Loucy (cell line): Measurements from ENCODE around the gene CMTR1.
A peak's percentile ranks its signal among the peaks of the same experiment; 100 is the strongest.

ENCODE experiments used
- H2AFZ ChIP-seq: fragments of 200-600 bp; sonication (generic); 2 replicates; pipeline ENCODE4 v1.6.0; 2016; ENCODE audit warnings: antibody characterized with exemption, mild to moderate bottlenecking, low read length, moderate library complexity
- H3F3A ChIP-seq: fragments of 200-600 bp; 2 replicates; pipeline ENCODE4 v1.6.0; 2016; ENCODE audit warnings: antibody characterized with exemption, low read depth, mild to moderate bottlenecking
- H3K27me3 ChIP-seq: fragments of 200-600 bp; sonication (generic); 2 replicates; pipeline ENCODE4 v1.6.1; 2014; ENCODE audit warnings: low read length, mild to moderate bottlenecking; ENCODE audit not compliant: insufficient read depth, poor library complexity, severe bottlenecking
- H3K36me3 ChIP-seq: fragments of 200-600 bp; sonication (generic); 2 replicates; pipeline ENCODE4 v1.6.1; 2016; ENCODE audit warnings: low read length; ENCODE audit not compliant: insufficient read depth
- H3K4me1 ChIP-seq: fragments of 200-600 bp; sonication (generic); 2 replicates; pipeline ENCODE4 v1.5.1; 2014; ENCODE audit warnings: low read length, mild to moderate bottlenecking; ENCODE audit not compliant: insufficient read depth, poor library complexity, severe bottlenecking
- H3K4me2 ChIP-seq: fragments of 200-600 bp; sonication (generic); 2 replicates; pipeline ENCODE4 v1.6.0; 2014; ENCODE audit warnings: antibody characterized with exemption, low read length, low read depth, mild to moderate bottlenecking; ENCODE audit not compliant: poor library complexity, severe bottlenecking
- H3K4me3 ChIP-seq: fragments of 200-600 bp; sonication (generic); 2 replicates; pipeline ENCODE4 v1.5.1; 2014; ENCODE audit warnings: low read length, mild to moderate bottlenecking, mixed read lengths; ENCODE audit not compliant: poor library complexity, severe bottlenecking
- H3K79me2 ChIP-seq: fragments of 200-600 bp; sonication (generic); 2 replicates; pipeline ENCODE4 v1.6.1; 2014; ENCODE audit warnings: low read length; ENCODE audit not compliant: insufficient read depth
- H3K9ac ChIP-seq: fragments of 200-600 bp; sonication (generic); 2 replicates; pipeline ENCODE4 v1.6.0; 2014; ENCODE audit warnings: mild to moderate bottlenecking, low read depth, low read length, moderate library complexity; ENCODE audit not compliant: poor library complexity, severe bottlenecking
- H3K9me2 ChIP-seq: fragments of 200-600 bp; sonication (generic); replicated peaks from 2 replicates; pipeline ENCODE4 v1.6.1; 2016; ENCODE audit warnings: low read depth, low read length, mixed read lengths
- H3K9me3 ChIP-seq: fragments of 200-600 bp; sonication (generic); 2 replicates; pipeline ENCODE4 v1.6.1; 2014; ENCODE audit warnings: mild to moderate bottlenecking, antibody characterized with exemption, low read length, low read depth; ENCODE audit not compliant: insufficient read depth
- H4K20me1 ChIP-seq: fragments of 200-600 bp; sonication (generic); 2 replicates; pipeline ENCODE4 v1.6.0; 2014; ENCODE audit warnings: antibody characterized with exemption, low read length, mild to moderate bottlenecking; ENCODE audit not compliant: insufficient read depth, poor library complexity, severe bottlenecking
- EZH2phosphoT487 ChIP-seq: fragments of 200-600 bp; IDR thresholded peaks from 2 replicates; pipeline ENCODE4 v1.6.1; 2018; ENCODE audit warnings: antibody characterized with exemption, mild to moderate bottlenecking, moderate library complexity, borderline replicate concordance
- TF ChIP-seq, protein P1 (sequence below): fragments of 200-600 bp; sonication (generic); conservative IDR thresholded peaks from 2 replicates; pipeline ENCODE4 v1.5.1; 2014; ENCODE audit warnings: mild to moderate bottlenecking, antibody characterized with exemption, low read length

Gene CMTR1

GRCh38 chr6:37501632-37502491 is 68.8 kb downstream of the CMTR1 start:
- H3K4me2 ChIP-seq = peak overlapping the region; percentile 83
- peak overlapping the region; percentile 5; the same call in 1 of the 2 replicates for H2AFZ ChIP-seq

DNA sequence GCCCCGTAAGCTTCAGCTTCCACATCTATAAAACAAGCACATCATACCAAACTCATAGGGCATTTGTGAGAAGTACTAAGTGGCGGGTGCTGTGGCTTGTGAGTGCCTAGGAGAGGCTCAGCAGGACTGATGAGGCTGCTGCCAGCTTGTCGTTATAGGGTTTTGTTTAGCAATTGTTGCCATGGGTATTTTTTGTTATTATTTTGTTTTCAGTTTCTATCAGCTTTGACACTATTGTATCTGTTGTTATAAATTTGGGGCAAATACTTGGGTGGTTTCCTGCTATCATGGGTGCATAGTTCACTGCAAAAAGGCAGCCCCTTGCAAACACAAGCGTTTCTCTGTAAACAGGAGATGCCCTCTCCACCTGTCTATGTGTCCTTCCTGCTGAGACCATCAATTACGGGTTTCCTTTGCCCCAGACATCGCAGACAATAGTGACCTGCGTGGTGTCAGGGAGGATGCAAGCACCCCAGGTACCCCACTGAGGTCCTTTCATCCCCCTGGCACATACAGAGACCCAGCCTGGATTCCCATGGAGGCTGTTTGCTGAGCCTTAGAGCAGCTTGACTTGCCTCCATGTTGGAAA is 69.8 kb downstream of the CMTR1 start:
- Histone ChIP-seq H3K9me2 (no peaks in the 10 kb centered on the region), H3K36me3 (no peaks in the 10 kb centered on the region), H3K4me1 (peaks cover 60% of the 10 kb centered on the region), H3K27me3 (no peaks in the 10 kb centered on the region), H2AFZ (0 out of 2 replicates have a peak overlapping the region, but pooled peaks have one; percentile 5), H3K4me3 (peak overlapping the region; percentile 58), H3K79me2 (peaks cover 17% of the 10 kb centered on the region), H3K4me2 (peak overlapping the region; percentile 83), H3K9me3 (no peaks in the 10 kb centered on the region), H3F3A (peaks cover 17% of the 10 kb centered on the region), H3K9ac (peak overlapping the region; percentile 75), H4K20me1 (no peaks in the 10 kb centered on the region)
- TF ChIP-seq, protein P1, sequence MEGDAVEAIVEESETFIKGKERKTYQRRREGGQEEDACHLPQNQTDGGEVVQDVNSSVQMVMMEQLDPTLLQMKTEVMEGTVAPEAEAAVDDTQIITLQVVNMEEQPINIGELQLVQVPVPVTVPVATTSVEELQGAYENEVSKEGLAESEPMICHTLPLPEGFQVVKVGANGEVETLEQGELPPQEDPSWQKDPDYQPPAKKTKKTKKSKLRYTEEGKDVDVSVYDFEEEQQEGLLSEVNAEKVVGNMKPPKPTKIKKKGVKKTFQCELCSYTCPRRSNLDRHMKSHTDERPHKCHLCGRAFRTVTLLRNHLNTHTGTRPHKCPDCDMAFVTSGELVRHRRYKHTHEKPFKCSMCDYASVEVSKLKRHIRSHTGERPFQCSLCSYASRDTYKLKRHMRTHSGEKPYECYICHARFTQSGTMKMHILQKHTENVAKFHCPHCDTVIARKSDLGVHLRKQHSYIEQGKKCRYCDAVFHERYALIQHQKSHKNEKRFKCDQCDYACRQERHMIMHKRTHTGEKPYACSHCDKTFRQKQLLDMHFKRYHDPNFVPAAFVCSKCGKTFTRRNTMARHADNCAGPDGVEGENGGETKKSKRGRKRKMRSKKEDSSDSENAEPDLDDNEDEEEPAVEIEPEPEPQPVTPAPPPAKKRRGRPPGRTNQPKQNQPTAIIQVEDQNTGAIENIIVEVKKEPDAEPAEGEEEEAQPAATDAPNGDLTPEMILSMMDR = no peak
- no peak for TF ChIP-seq EZH2phosphoT487

More at GRCh38 chr6:37501632-37502491, 68.8 kb downstream of the CMTR1 start:
- Histone ChIP-seq H3K4me3 (peak overlapping the region; percentile 58), H3K36me3 (no peaks in the 10 kb centered on the region), H4K20me1 (no peaks in the 10 kb centered on the region), H3K79me2 (peaks cover 23% of the 10 kb centered on the region), H3K27me3 (no peaks in the 10 kb centered on the region), H3K9me2 (no peaks in the 10 kb centered on the region), H3K9me3 (no peaks in the 10 kb centered on the region), H3K9ac (peak overlapping the region; percentile 75), H3F3A (peaks cover 17% of the 10 kb centered on the region), H3K4me1 (peaks cover 65% of the 10 kb centered on the region)
- no peak for TF ChIP-seq EZH2phosphoT487
- TF ChIP-seq, protein P1 = no peak

DNA sequence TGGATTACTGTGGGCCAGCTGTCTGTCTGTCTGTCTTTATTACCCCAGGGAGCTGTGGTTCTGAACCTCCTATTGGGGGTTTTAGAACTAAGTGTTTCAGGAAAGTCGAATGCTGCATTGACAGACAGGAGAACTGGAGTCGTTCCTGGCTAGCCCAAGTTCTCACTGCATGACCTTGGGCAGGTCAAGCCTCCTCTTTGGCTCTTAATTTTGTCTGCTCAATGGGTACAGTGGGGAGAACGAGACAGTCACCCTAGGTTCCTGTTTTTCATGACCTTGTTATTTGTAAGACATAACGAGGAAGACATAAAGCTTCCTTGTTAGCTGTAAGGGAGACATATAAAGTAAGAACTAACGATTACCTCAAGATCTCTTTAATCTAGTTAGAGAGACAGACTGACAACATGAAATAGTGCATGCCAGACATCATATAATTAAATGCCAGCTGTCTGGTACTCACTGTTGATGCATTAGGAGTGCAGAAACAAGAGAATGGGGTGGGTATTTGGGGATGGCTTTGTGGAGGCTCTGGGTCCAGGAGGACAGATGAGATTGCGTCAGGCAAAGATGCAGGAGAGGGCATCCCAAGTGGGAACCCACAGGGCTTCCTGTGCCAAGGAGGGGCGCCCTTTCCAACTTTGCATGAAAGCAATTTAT is 70.4 kb downstream of the CMTR1 start:
- H3K4me1 ChIP-seq = peaks cover 59% of the 10 kb centered on the region
- no peaks in the 10 kb centered on the region for H3K9me3 ChIP-seq
- peaks cover 17% of the 10 kb centered on the region for H3F3A ChIP-seq
- peak overlapping the region; percentile 83 for H3K4me2 ChIP-seq
- H3K9me2 ChIP-seq = no peaks in the 10 kb centered on the region
- no peaks in the 10 kb centered on the region for H4K20me1 ChIP-seq
- no peak overlapping the region for H2AFZ ChIP-seq
- no peak for TF ChIP-seq EZH2phosphoT487
- TF ChIP-seq, protein P1 = no peak
- peaks cover 11% of the 10 kb centered on the region for H3K79me2 ChIP-seq
- no peaks in the 10 kb centered on the region for H3K36me3 ChIP-seq
- no peak overlapping the region for H3K4me3 ChIP-seq
- peak overlapping the region; percentile 75 for H3K9ac ChIP-seq
- no peaks in the 10 kb centered on the region for H3K27me3 ChIP-seq
